Osteocyte (in vitro differentiated cells): ENCODE measurements around the gene VANGL1. TPM values are rescaled to one million over a fixed set of nuclear protein-coding genes. Genes with fewer than 3 reads are reported as not detected.

Experiments used
- DNase-seq: peaks from one replicate; pipeline ENCODE4 v3.0.0; 2021; ENCODE audit warnings: mixed read lengths; ENCODE audit not compliant: unreplicated experiment; ENCODE audit errors: extremely low spot score
- H3K27ac Mint-ChIP-seq: one replicate; pipeline ENCODE4 v1.8.0; 2021; ENCODE audit warnings: mild to moderate bottlenecking, mixed read lengths; ENCODE audit not compliant: unreplicated experiment
- H3K27me3 Mint-ChIP-seq: one replicate; pipeline ENCODE4 v1.8.0; 2021; ENCODE audit warnings: mixed read lengths; ENCODE audit not compliant: unreplicated experiment
- H3K36me3 Mint-ChIP-seq: one replicate; pipeline ENCODE4 v1.8.0; 2021; ENCODE audit warnings: mixed read lengths; ENCODE audit not compliant: unreplicated experiment
- H3K4me1 Mint-ChIP-seq: one replicate; pipeline ENCODE4 v1.8.0; 2021; ENCODE audit warnings: mixed read lengths; ENCODE audit not compliant: unreplicated experiment
- H3K4me3 Mint-ChIP-seq: one replicate; pipeline ENCODE4 v1.8.0; 2021; ENCODE audit warnings: mild to moderate bottlenecking, moderate library complexity, mixed read lengths; ENCODE audit not compliant: unreplicated experiment
- H3K9me3 Mint-ChIP-seq: one replicate; pipeline ENCODE4 v1.8.0; 2021; ENCODE audit warnings: mixed read lengths; ENCODE audit not compliant: unreplicated experiment
- CTCF ChIP-seq: fragments of 200-600 bp; sonication (generic); IDR thresholded peaks from 2 replicates; pipeline ENCODE4 v1.5.0; 2021; ENCODE audit warnings: antibody characterized with exemption, mild to moderate bottlenecking, moderate library complexity
- total RNA-seq: library from RNA; stranded (reverse); gene quantifications from 2 replicates; pipeline ENCODE4 v1.2.1, GENCODE V29; 2021

Gene VANGL1
- total RNA-seq, 1 donor from 2014 or later = 16.2 TPM

- H3K36me3 Mint-ChIP-seq = no peaks in the 10 kb centered on the region
- no peak overlapping the region for H3K27ac Mint-ChIP-seq
- no peak for TF ChIP-seq CTCF
- DNase-seq = no peak
- H3K4me3 Mint-ChIP-seq = no peak overlapping the region
- no peaks in the 10 kb centered on the region for H3K9me3 Mint-ChIP-seq
- H3K4me1 Mint-ChIP-seq = peaks cover 5% of the 10 kb centered on the region
- peaks cover 44% of the 10 kb centered on the region for H3K27me3 Mint-ChIP-seq
Observed at GRCh38 chr1:115718011-115718754, 76.4 kb downstream of the VANGL1 start.

- H3K9me3 Mint-ChIP-seq = no peaks in the 10 kb centered on the region
- H3K27me3 Mint-ChIP-seq = peaks cover 41% of the 10 kb centered on the region
- TF ChIP-seq CTCF = no peak
- H3K36me3 Mint-ChIP-seq = no peaks in the 10 kb centered on the region
- no peak overlapping the region for H3K4me3 Mint-ChIP-seq
- peaks cover 5% of the 10 kb centered on the region for H3K4me1 Mint-ChIP-seq
- DNase-seq = no peak
- H3K27ac Mint-ChIP-seq = no peak overlapping the region
Observed at GRCh38 chr1:115719285-115719684, 77.5 kb downstream of the VANGL1 start.

GRCh38 chr1:115722221-115722620 is 80.5 kb downstream of the VANGL1 start:
- DNase-seq = no peak
- TF ChIP-seq CTCF = no peak
- Mint-ChIP-seq H3K9me3 (no peaks in the 10 kb centered on the region), H3K36me3 (no peaks in the 10 kb centered on the region), H3K27ac (no peak overlapping the region), H3K4me3 (no peak overlapping the region), H3K27me3 (peaks cover 21% of the 10 kb centered on the region), H3K4me1 (peaks cover 5% of the 10 kb centered on the region)

- no peak overlapping the region for H3K4me3 Mint-ChIP-seq
- H3K36me3 Mint-ChIP-seq = no peaks in the 10 kb centered on the region
- no peaks in the 10 kb centered on the region for H3K9me3 Mint-ChIP-seq
- no peak overlapping the region for H3K27ac Mint-ChIP-seq
- no peak for TF ChIP-seq CTCF
- no peak for DNase-seq
- H3K27me3 Mint-ChIP-seq = peaks cover 7% of the 10 kb centered on the region
- peaks cover 15% of the 10 kb centered on the region for H3K4me1 Mint-ChIP-seq
Observed at GRCh38 chr1:115723756-115724155, 82.0 kb downstream of the VANGL1 start.

- H3K9me3 Mint-ChIP-seq = no peaks in the 10 kb centered on the region
- H3K27ac Mint-ChIP-seq = no peak overlapping the region
- no peak for DNase-seq
- peaks cover 15% of the 10 kb centered on the region for H3K4me1 Mint-ChIP-seq
- no peaks in the 10 kb centered on the region for H3K36me3 Mint-ChIP-seq
- no peak for TF ChIP-seq CTCF
- no peak overlapping the region for H3K4me3 Mint-ChIP-seq
- peaks cover 3% of the 10 kb centered on the region for H3K27me3 Mint-ChIP-seq
Observed at GRCh38 chr1:115725600-115725999, 83.8 kb downstream of the VANGL1 start.
